H1 (cell line): ENCODE results near the gene VPS37C. TPM values are rescaled to one million over a fixed set of nuclear protein-coding genes. Genes with fewer than 3 reads are reported as not detected.

Experiments
- CTCF ChIA-PET: fragments of 300-600 bp; sonication (Branson Sonifier 250); formaldehyde crosslinking; loops from one replicate; lab custom pipeline; 2021; ENCODE audit not compliant: partially characterized antibody; lab: Charles Lee
- POLR2A ChIA-PET: fragments of 300-600 bp; sonication (Branson Sonifier 250); formaldehyde crosslinking; loops from one replicate; lab custom pipeline; 2021; ENCODE audit warnings: inconsistent platforms; ENCODE audit not compliant: partially characterized antibody; lab: Charles Lee
- DNase-seq, 2 experiments: peaks; one replicate each; pipeline versions ENCODE4 v3.0.0 to v3.0.0-alpha.2; 2010 to 2022; ENCODE audit warnings: low spot score in 2 of 2, low read depth in 1 of 2, mixed read lengths in 1 of 2
- FAIRE-seq: peaks from 2 replicates; lab custom pipeline; 2011; peaks lifted over from hg19 to GRCh38; lab: Jason Lieb, UNC
- H2AFZ ChIP-seq: 2 replicates; pipeline ENCODE4 v1.8.1; 2012; ENCODE audit warnings: low read length, inconsistent platforms
- H2AK5ac ChIP-seq: 2 replicates; pipeline ENCODE4 v1.6.1; 2013; ENCODE audit warnings: low read depth, low read length
- H2BK120ac ChIP-seq: replicated peaks from 2 replicates; pipeline ENCODE3; 2013; ENCODE audit warnings: low read depth, low read length, inconsistent platforms
- H2BK12ac ChIP-seq: 2 replicates; pipeline ENCODE4 v1.6.1; 2013; ENCODE audit warnings: low read depth, low read length
- H2BK15ac ChIP-seq: 2 replicates; pipeline ENCODE4 v1.6.1; 2013; ENCODE audit warnings: low read length
- H2BK20ac ChIP-seq: 2 replicates; pipeline ENCODE4 v1.6.1; 2013; ENCODE audit warnings: low read length
- H2BK5ac ChIP-seq: 2 replicates; pipeline ENCODE4 v1.6.1; 2013; ENCODE audit warnings: low read depth, low read length
- H3K14ac ChIP-seq: 2 replicates; pipeline ENCODE4 v1.6.1; 2013; ENCODE audit warnings: inconsistent platforms; ENCODE audit not compliant: insufficient read length
- H3K18ac ChIP-seq: 2 replicates; pipeline ENCODE4 v1.6.1; 2013; ENCODE audit warnings: low read length; ENCODE audit errors: extremely low read depth
- H3K23ac ChIP-seq: 2 replicates; pipeline ENCODE4 v1.6.1; 2013; ENCODE audit warnings: inconsistent platforms; ENCODE audit not compliant: insufficient read length
- H3K23me2 ChIP-seq: 2 replicates; pipeline ENCODE4 v1.6.1; 2013; ENCODE audit warnings: low read depth, low read length
- H3K27ac ChIP-seq: 2 replicates; pipeline ENCODE4 v1.6.1; 2011; ENCODE audit warnings: low read depth, low read length, inconsistent platforms
- H3K27me3 ChIP-seq, 4 experiments: replicated peaks in 1 of 4; 1 replicate in 1 of 4; 2 replicates in 3 of 4; pipeline versions ENCODE4 v1.6.1 to v1.8.1; 2011 to 2013; ENCODE audit warnings: low read length in 3 of 4, mild to moderate bottlenecking in 3 of 4, inconsistent platforms in 2 of 4, mixed read lengths in 2 of 4, moderate library complexity in 1 of 4; ENCODE audit not compliant: control insufficient read depth in 3 of 4, insufficient read depth in 3 of 4; ENCODE audit errors: extremely low read depth in 1 of 4
- H3K36me3 ChIP-seq, 4 experiments: 2 replicates each; pipeline versions ENCODE4 v1.6.1 to v1.8.1; 2011 to 2013; ENCODE audit warnings: mild to moderate bottlenecking in 4 of 4, low read length in 3 of 4, moderate library complexity in 2 of 4, control low read depth in 1 of 4, inconsistent platforms in 1 of 4; ENCODE audit not compliant: insufficient read depth in 4 of 4, control insufficient read depth in 2 of 4
- H3K4ac ChIP-seq: replicated peaks from 2 replicates; pipeline ENCODE3; 2013; ENCODE audit warnings: low read length, low read depth, mixed read lengths, inconsistent platforms; ENCODE audit not compliant: insufficient read length
- H3K4me1 ChIP-seq, 4 experiments: replicated peaks in 1 of 4; 1 replicate in 1 of 4; 2 replicates in 3 of 4; pipeline versions ENCODE4 v1.6.1 to v1.8.1; 2011 to 2013; ENCODE audit warnings: low read length in 3 of 4, inconsistent platforms in 2 of 4, mixed read lengths in 1 of 4; ENCODE audit not compliant: insufficient read depth in 4 of 4, control insufficient read depth in 3 of 4
- H3K4me2 ChIP-seq, 2 experiments: 2 replicates each; pipeline versions ENCODE4 v1.6.1 to v1.8.1; 2011 to 2013; ENCODE audit warnings: low read depth in 2 of 2, low read length in 2 of 2, control low read depth in 1 of 2, inconsistent platforms in 1 of 2, mild to moderate bottlenecking in 1 of 2; ENCODE audit not compliant: insufficient read depth in 1 of 2
- H3K4me3 ChIP-seq, 4 experiments: fragments of 200-600, 300-600 bp in 1 of 4; sonication (generic), shearing (Covaris generic), sonication (Bioruptor Twin) in 1 of 4; 2 replicates each; pipeline versions ENCODE4 v1.5.1 to v1.8.1; 2011 to 2016; ENCODE audit warnings: low read length in 4 of 4, low read depth in 3 of 4, control low read depth in 2 of 4, inconsistent platforms in 2 of 4, mild to moderate bottlenecking in 2 of 4, mixed read lengths in 1 of 4, moderate library complexity in 1 of 4; ENCODE audit not compliant: insufficient read depth in 2 of 4; ENCODE audit errors: extremely low read depth in 1 of 4
- H3K56ac ChIP-seq: replicated peaks from 2 replicates; pipeline ENCODE3; 2013; ENCODE audit warnings: low read depth, mild to moderate bottlenecking, mixed read lengths, low read length, inconsistent platforms; ENCODE audit not compliant: insufficient read length
- H3K79me1 ChIP-seq: 2 replicates; pipeline ENCODE4 v1.6.1; 2013; ENCODE audit warnings: low read depth, low read length, control low read depth
- H3K79me2 ChIP-seq, 2 experiments: 2 replicates each; pipeline versions ENCODE4 v1.6.1 to v1.8.1; 2012 to 2013; ENCODE audit warnings: low read length in 2 of 2, mild to moderate bottlenecking in 2 of 2, inconsistent platforms in 1 of 2; ENCODE audit not compliant: insufficient read depth in 2 of 2, control insufficient read depth in 1 of 2
- H3K9ac ChIP-seq, 4 experiments: replicated peaks in 1 of 4; 1 replicate in 1 of 4; 2 replicates in 3 of 4; pipeline versions ENCODE4 v1.6.1 to v1.8.1; 2011 to 2013; ENCODE audit warnings: low read depth in 3 of 4, low read length in 3 of 4, control low read depth in 2 of 4, mild to moderate bottlenecking in 2 of 4, moderate library complexity in 2 of 4, inconsistent platforms in 1 of 4; ENCODE audit errors: extremely low read depth in 1 of 4
- H3K9me3 ChIP-seq, 2 experiments: 2 replicates each; pipeline versions ENCODE4 v1.6.1 to v1.8.1; 2012 to 2013; ENCODE audit warnings: mild to moderate bottlenecking in 2 of 2, moderate library complexity in 2 of 2, control low read depth in 1 of 2, inconsistent platforms in 1 of 2, low read depth in 1 of 2, low read length in 1 of 2, mixed read lengths in 1 of 2; ENCODE audit not compliant: insufficient read depth in 2 of 2
- H4K20me1 ChIP-seq, 2 experiments: replicated peaks in 1 of 2; 2 replicates each; pipeline versions ENCODE3 to v1.8.1; 2011 to 2013; ENCODE audit warnings: inconsistent platforms in 2 of 2, low read length in 2 of 2, mild to moderate bottlenecking in 1 of 2; ENCODE audit not compliant: insufficient read depth in 2 of 2, control insufficient read depth in 1 of 2
- H4K5ac ChIP-seq: 2 replicates; pipeline ENCODE4 v1.6.1; 2013; ENCODE audit warnings: low read length, low read depth, mixed read lengths, inconsistent platforms; ENCODE audit not compliant: insufficient read length
- H4K8ac ChIP-seq: 2 replicates; pipeline ENCODE4 v1.8.0; 2013; ENCODE audit warnings: mild to moderate bottlenecking, moderate library complexity, low read length, inconsistent platforms; ENCODE audit not compliant: insufficient read depth; ENCODE audit errors: extremely low read depth
- H4K91ac ChIP-seq: replicated peaks from 2 replicates; pipeline ENCODE3; 2013; ENCODE audit warnings: low read length, mixed read lengths, inconsistent platforms; ENCODE audit not compliant: insufficient read length
- BCL11A ChIP-seq, 2 experiments: IDR thresholded peaks; one replicate each; pipeline ENCODE4 v1.6.1; 2011; ENCODE audit warnings: low read depth in 2 of 2, low read length in 2 of 2, mild to moderate bottlenecking in 2 of 2
- EP300 ChIP-seq, 2 experiments: IDR thresholded peaks; 1 replicate in 1 of 2; 2 replicates in 1 of 2; pipeline ENCODE4 v1.6.1; 2011 to 2012; ENCODE audit warnings: low read depth in 2 of 2, low read length in 2 of 2, mild to moderate bottlenecking in 2 of 2, borderline replicate concordance in 1 of 2, inconsistent platforms in 1 of 2, moderate library complexity in 1 of 2
- JUN ChIP-seq: IDR thresholded peaks from 2 replicates; pipeline ENCODE4 v1.6.1; 2011; ENCODE audit warnings: low read depth, mild to moderate bottlenecking, improper control_type of control experiment, low read length
- KDM4A ChIP-seq: IDR thresholded peaks from one replicate; pipeline ENCODE4 v1.7.1; 2012; ENCODE audit warnings: low read depth, mild to moderate bottlenecking, moderate library complexity, low read length, inconsistent platforms; ENCODE audit not compliant: severe bottlenecking
- PHF8 ChIP-seq: fragments of 200-600 bp; sonication (generic); conservative IDR thresholded peaks from 2 replicates; pipeline ENCODE4 v1.7.1; 2012; ENCODE audit warnings: low read depth, mild to moderate bottlenecking, inconsistent platforms, low read length, moderate library complexity
- POU5F1 ChIP-seq: IDR thresholded peaks from 2 replicates; pipeline ENCODE4 v1.6.1; 2011; ENCODE audit warnings: low read depth, mild to moderate bottlenecking, low read length, moderate library complexity
- SAP30 ChIP-seq: fragments of 300-600 bp; sonication (generic); IDR thresholded peaks from 2 replicates; pipeline ENCODE4 v1.7.1; 2012; ENCODE audit warnings: low read length, moderate library complexity, mild to moderate bottlenecking, inconsistent platforms; ENCODE audit not compliant: insufficient read depth, insufficient replicate concordance
- SIX5 ChIP-seq: IDR thresholded peaks from 2 replicates; pipeline ENCODE4 v1.6.1; 2011; ENCODE audit warnings: mild to moderate bottlenecking, low read depth, low read length
- TAF7 ChIP-seq: optimal IDR thresholded peaks from 2 replicates; pipeline ENCODE3; 2011; ENCODE audit warnings: low read depth, mild to moderate bottlenecking, inconsistent platforms, low read length, moderate library complexity, borderline replicate concordance
- YY1 ChIP-seq: IDR thresholded peaks from 2 replicates; pipeline ENCODE4 v1.6.1; 2011; ENCODE audit warnings: low read depth, mild to moderate bottlenecking, low read length
- ZNF274 ChIP-seq: IDR thresholded peaks from 2 replicates; pipeline ENCODE4 v1.7.0; 2012; ENCODE audit warnings: low read length, borderline replicate concordance; ENCODE audit errors: extremely low read depth
- WGBS, 2 experiments: shearing (Covaris generic) in 1 of 2; methylation state at CpG; one replicate each; pipeline versions ENCODE4 v1.1.6 to v1.1.7; 2013 to 2015; ENCODE audit warnings: low lambda C conversion rate in 2 of 2, mixed read lengths in 2 of 2, inconsistent platforms in 1 of 2, low coverage in 1 of 2, missing lambda C conversion rate in 1 of 2; ENCODE audit not compliant: insufficient replicate concordance in 2 of 2, insufficient coverage in 1 of 2, insufficient read length in 1 of 2; ENCODE audit errors: extremely low coverage in 1 of 2, missing lambda C conversion rate in 1 of 2; 5-methylcytosine and 5-hydroxymethylcytosine counted together
- polyA plus RNA-seq, 7 experiments: library from polyadenylated mRNA; depleted of rRNA in 3 of 7; stranded (reverse) in 5 of 7; unstranded in 2 of 7; fragments of >200 nt in 5 of 7; fragments of 200-250 nt in 2 of 7; gene quantifications; 1 replicate in 5 of 7; 2 replicates in 1 of 7; 4 replicates in 1 of 7; pipeline versions ENCODE4 v1.2.1 to v1.2.3, GENCODE V29; 2011 to 2013; ENCODE audit warnings: missing spikeins in 2 of 7, mixed read lengths in 2 of 7
- total RNA-seq: library from RNA; stranded (reverse); fragmentation: NEBNext Ultra II Directional; extraction: Animal tissue kit (Norgen Biotek cat#: 25700); gene quantifications from 2 replicates; pipeline ENCODE4 v1.2.1, GENCODE V29; 2021

VPS37C gene
- total and polyA plus RNA-seq, 2 of the 8 experiments (the other 6 are each of a cell fraction or from before 2014, with no cell fraction given) = 12.9 to 21.0 TPM

GRCh38 chr11:61172356-61172755 is 11.1 kb upstream of the VPS37C start:
- POLR2A ChIA-PET = interaction anchor here (1.1 kb wide), 1 partner anchor 11 kb away, joined by 3 read pairs; the partner anchor contains the start of gene VPS37C
- H2BK120ac ChIP-seq = no peak overlapping the region

More at GRCh38 chr11:61172356-61172755, 11.1 kb upstream of the VPS37C start:
- Histone ChIP-seq H3K4me1 (no peaks in the 10 kb centered on the region), H3K79me1 (no peaks in the 10 kb centered on the region), H2BK20ac (no peak overlapping the region), H2AFZ (no peak overlapping the region), H4K91ac (no peak overlapping the region), H4K8ac (no peak overlapping the region), H3K18ac (no peak overlapping the region), H4K20me1 (peaks cover 0 to 1% of the 10 kb centered on the region in 2 experiments), H2BK12ac (no peak overlapping the region), H3K23me2 (no peaks in the 10 kb centered on the region)
- FAIRE-seq (no peak), DNase-seq (no peak)
- TF ChIP-seq POU5F1 (no peak), PHF8 (no peak), SIX5 (no peak), TAF7 (no peak), EP300 (IDR thresholded peaks at IDR 0.05; ENCODE audit: borderline replicate concordance in 1 of 2, low read depth in 2 of 2, low read length in 2 of 2) (no peak), JUN (no peak), BCL11A (IDR thresholded peaks at IDR 0.05; ENCODE audit: low read depth in 2 of 2, low read length in 2 of 2) (no peak), YY1 (no peak), KDM4A (no peak), ZNF274 (no peak), SAP30 (no peak)
- TF ChIP-seq, all 59 proteins: peak for 0
- Histone ChIP-seq H3K56ac (no peak overlapping the region), H2BK15ac (no peak overlapping the region), H2BK5ac (no peak overlapping the region), H3K4me2 (no peak overlapping the region), H3K4me3 (no peak overlapping the region), H3K9ac (no peak overlapping the region), H3K9me3 (0 out of 4 replicates have a peak, but pooled peaks cover 1 to 3% of the 10 kb centered on the region in 2 experiments), H3K23ac (no peak overlapping the region), H4K5ac (no peak overlapping the region), H3K27ac (no peak overlapping the region), H3K36me3 (no peaks in the 10 kb centered on the region), H2AK5ac (no peak overlapping the region), H3K79me2 (no peaks in the 10 kb centered on the region), H3K27me3 (0 out of 7 replicates have a peak, but pooled peaks cover 0 to 3% (median 0%) of the 10 kb centered on the region in 4 experiments), H3K14ac (no peak overlapping the region), H3K4ac (no peak overlapping the region)
- WGBS, 2 experiments = 74% methylated on average over 5 of the region's 5 CpGs; no CpG with 5 or more reads in 1 of the 2 experiments
- CTCF ChIA-PET = interaction anchor here (0.6 to 2.9 kb wide), 6 partner anchors 15 to 200 kb away, joined by 3 to 11 read pairs (median 3); no protein-coding TSS in a partner anchor
